Adrenal gland (tissue), 12 donors: Measurements from ENCODE around the gene CNST. TPM values are rescaled to one million over a fixed set of nuclear protein-coding genes. Genes with fewer than 3 reads are reported as not detected.

Source experiments
- DNase-seq, 7 donors: peaks; one replicate each; pipeline ENCODE4 v3.0.0-alpha.2; 2019 to 2020
- H3K27ac ChIP-seq, 5 donors: fragments of 200-600 bp; sonication (generic) in 4 of 5; 1 replicate in 3 of 5; 2 replicates in 2 of 5; pipeline versions ENCODE4 v1.5.1 to v1.8.0; 2016 to 2020; ENCODE audit warnings: mild to moderate bottlenecking in 1 of 5
- H3K27me3 ChIP-seq: fragments of 200-600 bp; 2 replicates; pipeline ENCODE4 v1.8.0; 2021
- H3K36me3 ChIP-seq, 2 donors: fragments of 200-600 bp; replicated peaks in 1 of 2; 1 replicate in 1 of 2; 2 replicates in 1 of 2; pipeline versions ENCODE4 v1.5.1 to v1.8.0; 2018 to 2022
- H3K4me1 ChIP-seq, 2 donors: fragments of 200-600 bp; replicated peaks in 1 of 2; 1 replicate in 1 of 2; 2 replicates in 1 of 2; pipeline versions ENCODE4 v1.5.1 to v1.8.0; 2018 to 2021
- H3K4me3 ChIP-seq, 4 donors: fragments of 200-600 bp; sonication (generic) in 3 of 4; one replicate each; pipeline ENCODE4 v1.5.1; 2016 to 2018
- H3K9me3 ChIP-seq, 3 donors: fragments of 200-600 bp; sonication (generic) in 1 of 3; replicated peaks in 1 of 3; 1 replicate in 2 of 3; 2 replicates in 1 of 3; pipeline versions ENCODE4 v1.5.1 to v1.8.0; 2016 to 2021
- POLR2A ChIP-seq, 2 donors: fragments of 450-650 bp; IDR thresholded peaks; one replicate each; pipeline ENCODE4 v1.6.1; 2017; ENCODE audit warnings: antibody characterized with exemption in 2 of 2, mild to moderate bottlenecking in 2 of 2, moderate library complexity in 1 of 2
- WGBS, 4 donors: extraction: QIAGEN DNeasy Blood & Tissue Kit in 2 of 4; methylation state at CpG; one replicate each; pipeline versions ENCODE4 v1.1.5 to v1.1.7; 2013 to 2017; 5-methylcytosine and 5-hydroxymethylcytosine counted together
- intact Hi-C, 2 donors: fragments of 100-400 bp; cut with DNase I; formaldehyde crosslinking; loops; one replicate each; pipeline versions ENCODE4 v1.14.1 to v1.15.0; 2022 to 2023
- polyA plus RNA-seq, 3 donors: library from polyadenylated mRNA; stranded (reverse); fragments of 200-250 nt in 2 of 3; fragments of 350-450 nt in 1 of 3; fragmentation: Illumina TruSeq in 1 of 3; extraction: RNeasy Lipid Tissue Mini Kit (QIAGEN cat#74804) in 1 of 3; gene quantifications; one replicate each; pipeline ENCODE4 v1.2.3, GENCODE V29; 2013 to 2014
- total RNA-seq, 9 donors: library from RNA; depleted of rRNA in 4 of 9; stranded (reverse); fragments of >200 nt in 4 of 9; fragments of 120-200 nt in 1 of 9; fragmentation: NEBNext Ultra II Directional in 1 of 9; extraction: Animal tissue kit (Norgen Biotek cat#: 25700) in 1 of 9; gene quantifications; one replicate each; pipeline versions ENCODE4 v1.1.0 to v1.2.4, GENCODE V29; 2013 to 2023
- TF ChIP-seq, protein P1 (sequence below), 6 experiments: fragments of 450-650 bp in 4 of 6; fragments of 200-600 bp in 2 of 6; sonication (generic) in 1 of 6; IDR thresholded peaks; 1 replicate in 5 of 6; 2 replicates in 1 of 6; pipeline versions ENCODE4 v1.5.1 to v1.8.0; 2016 to 2021; ENCODE audit warnings: antibody characterized with exemption in 6 of 6, mild to moderate bottlenecking in 2 of 6, moderate library complexity in 1 of 6
- donor health status: healthy with polysubstance abuse.
- donor health status: Bipolar disorder and iron deficiency.
- donor health status: DM: yes; HTN: yes; CAD: no.
- donor health status: DM: no; HTN: no; CAD: no.
- donor health status: DM: no; HTN: no; CAD: no.
- donor health status: DM: yes; HTN: yes; CAD: no.

The CNST gene
- total and polyA plus RNA-seq, 12 donors, result 11.4 to 85.6 (median 47.3) TPM

DNA sequence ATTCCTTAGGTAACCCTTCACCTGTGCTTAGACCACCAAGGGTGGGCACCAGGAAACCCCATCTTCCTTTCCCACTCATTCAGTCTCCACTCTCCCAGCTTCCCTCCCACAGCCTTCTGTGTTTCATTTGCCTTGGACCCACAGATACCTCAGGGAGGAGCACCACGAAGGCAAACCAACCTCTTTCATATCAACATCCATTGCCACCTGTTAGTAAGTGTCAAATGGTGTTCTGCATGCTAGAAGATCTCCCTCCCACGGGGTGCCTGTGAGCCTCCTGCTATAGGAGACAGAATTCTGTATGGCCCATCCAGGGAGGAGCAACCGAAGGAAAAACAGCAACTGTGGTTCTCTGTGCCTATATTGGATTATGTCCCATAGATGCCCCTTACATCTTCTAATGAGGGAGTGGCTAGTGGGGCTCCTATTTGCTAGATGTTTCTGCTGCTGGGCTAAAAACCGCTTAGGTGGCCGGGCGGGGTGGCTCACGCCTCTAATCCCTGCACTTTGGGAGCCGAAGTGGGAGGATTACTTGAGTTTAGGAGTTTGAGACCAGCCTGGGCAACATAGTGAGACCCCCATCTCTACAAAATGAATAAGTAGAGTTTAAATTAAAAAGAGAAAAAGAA is 132.3 kb downstream of the CNST start:
- Histone ChIP-seq H3K27me3 (no peaks in the 10 kb centered on the region), H3K4me3 (peak overlapping the region in 1 of 4 donors; percentile 48), H3K9me3 (no peaks in the 10 kb centered on the region), H3K27ac (peak overlapping the region in 3 of 5 donors; percentile 35 to 46 (median 45)), H3K36me3 (no peaks in the 10 kb centered on the region), H3K4me1 (peaks cover 3 to 7% of the 10 kb centered on the region in 2 donors)
- no peak for DNase-seq
- TF ChIP-seq, protein P1, sequence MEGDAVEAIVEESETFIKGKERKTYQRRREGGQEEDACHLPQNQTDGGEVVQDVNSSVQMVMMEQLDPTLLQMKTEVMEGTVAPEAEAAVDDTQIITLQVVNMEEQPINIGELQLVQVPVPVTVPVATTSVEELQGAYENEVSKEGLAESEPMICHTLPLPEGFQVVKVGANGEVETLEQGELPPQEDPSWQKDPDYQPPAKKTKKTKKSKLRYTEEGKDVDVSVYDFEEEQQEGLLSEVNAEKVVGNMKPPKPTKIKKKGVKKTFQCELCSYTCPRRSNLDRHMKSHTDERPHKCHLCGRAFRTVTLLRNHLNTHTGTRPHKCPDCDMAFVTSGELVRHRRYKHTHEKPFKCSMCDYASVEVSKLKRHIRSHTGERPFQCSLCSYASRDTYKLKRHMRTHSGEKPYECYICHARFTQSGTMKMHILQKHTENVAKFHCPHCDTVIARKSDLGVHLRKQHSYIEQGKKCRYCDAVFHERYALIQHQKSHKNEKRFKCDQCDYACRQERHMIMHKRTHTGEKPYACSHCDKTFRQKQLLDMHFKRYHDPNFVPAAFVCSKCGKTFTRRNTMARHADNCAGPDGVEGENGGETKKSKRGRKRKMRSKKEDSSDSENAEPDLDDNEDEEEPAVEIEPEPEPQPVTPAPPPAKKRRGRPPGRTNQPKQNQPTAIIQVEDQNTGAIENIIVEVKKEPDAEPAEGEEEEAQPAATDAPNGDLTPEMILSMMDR (IDR thresholded peaks at IDR 0.05), result no peak
- TF ChIP-seq POLR2A (IDR thresholded peaks at IDR 0.05), result no peak
- intact Hi-C loops, result loop anchor here in 1 of 2 donors (5.0 kb wide), 1 partner anchor 191 kb away; the partner anchor contains the start of gene SMYD3
- WGBS, 4 donors, result 75 to 87% (median 81%) methylated on average over 8 of the region's 8 CpGs

DNA sequence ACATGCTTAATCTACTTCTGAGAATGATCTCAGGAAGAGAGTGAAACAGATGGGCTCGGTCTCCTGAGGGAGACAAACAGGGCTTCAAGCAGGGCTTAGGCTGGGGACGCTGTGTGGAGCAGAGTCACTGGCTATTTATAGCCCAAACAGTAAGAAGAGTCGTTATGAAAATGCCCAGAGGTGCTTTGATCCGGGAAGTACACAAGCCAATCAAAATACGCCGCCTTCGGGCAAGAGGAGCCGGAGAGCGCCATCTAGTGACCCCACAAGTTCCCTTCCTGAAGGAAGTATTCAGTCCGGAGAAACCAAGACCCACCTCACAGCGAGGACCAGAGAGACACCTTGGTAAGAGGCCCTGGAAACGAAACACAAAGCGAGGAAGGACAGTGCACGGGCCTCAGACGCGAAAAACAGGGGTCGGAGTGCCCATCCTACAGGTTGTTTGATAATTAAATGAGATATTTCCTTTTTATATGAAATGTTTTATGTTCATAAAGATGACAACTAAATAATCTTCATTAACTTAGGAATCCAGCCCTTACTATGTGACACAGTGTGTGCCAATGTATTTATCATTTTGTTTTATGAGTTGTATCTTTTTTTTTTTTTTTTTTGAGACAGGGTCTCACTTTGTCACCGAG is 133.0 kb downstream of the CNST start:
- H3K9me3 ChIP-seq, result no peaks in the 10 kb centered on the region
- no peaks in the 10 kb centered on the region for H3K27me3 ChIP-seq
- no peaks in the 10 kb centered on the region for H3K36me3 ChIP-seq
- H3K27ac ChIP-seq, result peak overlapping the region in 3 of 5 donors; percentile 35 to 46 (median 45)
- intact Hi-C loops, result loop anchor here in 1 of 2 donors (5.0 kb wide), 1 partner anchor 192 kb away; the partner anchor contains the start of gene SMYD3
- peak in 1 of 2 donors; percentile 49 for TF ChIP-seq POLR2A (IDR thresholded peaks at IDR 0.05)
- TF ChIP-seq, protein P1 (IDR thresholded peaks at IDR 0.05), result peak; percentile 76 to 87 (median 83)
- WGBS, 4 donors, result 5 to 7% (median 6%) methylated on average over 18 of the region's 18 CpGs
- peak; percentile 88 to 96 (median 91) for DNase-seq
- H3K4me3 ChIP-seq, result peak overlapping the region in 1 of 4 donors; percentile 48
- peaks cover 3 to 7% of the 10 kb centered on the region in 2 donors for H3K4me1 ChIP-seq

DNA sequence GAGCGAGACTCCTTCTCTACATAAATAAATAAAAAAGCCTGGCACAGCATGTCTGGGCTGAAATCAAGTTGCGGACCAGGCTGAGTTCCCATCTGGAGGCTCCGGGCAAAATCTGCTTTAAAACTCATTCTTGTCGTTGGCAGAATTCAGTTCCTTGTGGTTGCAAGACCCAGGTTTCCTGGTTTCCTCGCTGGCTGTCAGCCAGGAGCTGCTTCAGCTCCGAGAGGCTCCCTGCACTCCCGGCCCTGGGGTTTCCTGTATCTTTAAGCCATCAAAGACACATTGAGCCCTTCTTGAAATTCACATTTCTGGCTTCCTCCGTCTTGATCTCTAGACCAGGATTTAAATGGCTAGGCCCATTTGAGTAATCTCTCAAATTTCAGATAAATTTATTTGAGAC is 137.3 kb downstream of the CNST start:
- Histone ChIP-seq H3K4me1 (peaks cover 3 to 7% of the 10 kb centered on the region in 2 donors), H3K36me3 (no peaks in the 10 kb centered on the region), H3K9me3 (no peaks in the 10 kb centered on the region), H3K27me3 (no peaks in the 10 kb centered on the region), H3K27ac (no peak overlapping the region), H3K4me3 (no peak overlapping the region)
- TF ChIP-seq POLR2A (IDR thresholded peaks at IDR 0.05), result no peak
- TF ChIP-seq, protein P1 (IDR thresholded peaks at IDR 0.05), result no peak
- DNase-seq, result peak in 3 of 7 donors; percentile 40 to 60 (median 49)
- 40 to 54% (median 50%) methylated on average over 8 of the region's 8 CpGs for WGBS, 4 donors
- intact Hi-C loops, result no loop called here

DNA sequence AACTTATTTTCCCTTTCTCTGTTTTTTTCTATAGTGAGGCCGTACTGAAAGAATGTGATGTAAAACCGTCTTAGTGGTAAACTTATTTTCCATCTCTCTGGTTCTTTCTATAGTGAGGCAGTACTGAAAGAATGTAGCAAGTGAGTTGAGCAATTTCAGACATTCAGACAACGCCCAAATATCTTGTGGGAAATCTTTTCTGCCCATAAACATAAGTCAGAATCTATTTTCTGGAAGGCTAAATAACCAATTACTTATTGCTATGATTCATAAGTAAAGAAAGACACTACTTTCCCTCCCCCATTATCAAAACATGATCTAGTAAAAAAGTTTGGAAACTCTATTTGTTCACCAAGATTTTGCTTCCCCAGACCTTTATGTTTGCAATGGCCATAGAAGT is 139.1 kb downstream of the CNST start:
- H3K9me3 ChIP-seq, result no peaks in the 10 kb centered on the region
- no peak for TF ChIP-seq POLR2A (IDR thresholded peaks at IDR 0.05)
- TF ChIP-seq, protein P1 (IDR thresholded peaks at IDR 0.05), result no peak
- no peak overlapping the region for H3K4me3 ChIP-seq
- intact Hi-C loops, result no loop called here
- WGBS, 4 donors, result 63 to 76% (median 71%) methylated on average over 3 of the region's 3 CpGs
- H3K36me3 ChIP-seq, result no peaks in the 10 kb centered on the region
- DNase-seq, result no peak
- H3K27me3 ChIP-seq, result no peaks in the 10 kb centered on the region
- no peaks in the 10 kb centered on the region for H3K4me1 ChIP-seq
- H3K27ac ChIP-seq, result no peak overlapping the region
